Pancreas (tissue), 10 donors: ENCODE results near the gene ZNF26. TPM values are rescaled to one million over a fixed set of nuclear protein-coding genes. Genes with fewer than 3 reads are reported as not detected.

ENCODE experiments used
- ATAC-seq, 4 donors: fragments of 200-7000 bp; cut with Tn5 transposase; one replicate each; pipeline versions ENCODE4 v1.8.0 to v1.9.1; 2020; ENCODE audit warnings: mild to moderate bottlenecking in 4 of 4, moderate library complexity in 4 of 4
- DNase-seq, 6 donors: peaks; one replicate each; pipeline ENCODE4 v3.0.0-alpha.2; 2020
- FAIRE-seq: peaks from 2 replicates; lab custom pipeline; 2012; peaks lifted over from hg19 to GRCh38; lab: Jason Lieb, UNC
- H3K27ac ChIP-seq, 4 donors: fragments of 200-600 bp; sonication (generic); 1 replicate in 3 of 4; 2 replicates in 1 of 4; pipeline versions ENCODE4 v1.5.0 to v1.8.0; 2020
- H3K27me3 ChIP-seq, 4 donors: fragments of 200-600 bp; one replicate each; pipeline ENCODE4 v1.8.0; 2021
- H3K36me3 ChIP-seq, 3 donors: fragments of 200-600 bp; sonication (generic) in 1 of 3; one replicate each; pipeline versions ENCODE4 v1.5.0 to v1.8.0; 2020 to 2021
- H3K4me1 ChIP-seq, 3 donors: fragments of 200-600 bp; one replicate each; pipeline ENCODE4 v1.8.0; 2021
- H3K4me3 ChIP-seq, 4 donors: fragments of 200-600 bp; sonication (generic) in 2 of 4; one replicate each; pipeline versions ENCODE4 v1.5.0 to v1.8.0; 2020 to 2021
- H3K9me3 ChIP-seq, 4 donors: fragments of 200-600 bp; one replicate each; pipeline ENCODE4 v1.8.0; 2021
- CTCF ChIP-seq, 4 donors: fragments of 200-600 bp; sonication (generic) in 3 of 4; IDR thresholded peaks; one replicate each; pipeline versions ENCODE4 v1.5.0 to v1.8.0; 2021; ENCODE audit warnings: antibody characterized with exemption in 4 of 4
- WGBS, 2 donors: extraction: QIAGEN DNeasy Blood & Tissue Kit; methylation state at CpG; one replicate each; pipeline ENCODE4 v1.1.7; 2013; 5-methylcytosine and 5-hydroxymethylcytosine counted together
- intact Hi-C, 3 donors: fragments of 100-400 bp; cut with DNase I; formaldehyde crosslinking; loops; one replicate each; pipeline versions ENCODE4 v1.11.1 to v1.14.2; 2022
- polyA plus RNA-seq, 2 donors: library from polyadenylated mRNA; stranded (reverse); fragments of 200-250 nt; gene quantifications; one replicate each; pipeline ENCODE4 v1.2.3, GENCODE V29; 2013
- total RNA-seq, 6 donors: library from RNA; stranded (reverse); fragmentation: NEBNext Ultra II Directional in 4 of 6; extraction: Animal tissue kit (Norgen Biotek cat#: 25700) in 4 of 6; gene quantifications; one replicate each; pipeline versions ENCODE4 v1.2.1 to v1.2.4, GENCODE V29; 2021 to 2023
- donor health status: healthy with polysubstance abuse.
- donor health status: DM: no; HTN: no; CAD: no; lungs with moderate emphysema.
- donor health status: DM: no; HTN: no; CAD: no.
- donor health status: control.
- donor health status: control.
- donor health status: Bipolar disorder and iron deficiency.
- donor health status: DM: yes; HTN: yes; CAD: no.
- donor health status: DM: no; HTN: no; CAD: no.
- donor health status: DM: no; HTN: no; CAD: no.
- donor health status: DM: yes; HTN: yes; CAD: no.

Gene ZNF26
- total and polyA plus RNA-seq, 8 donors: 4.8 to 7.9 (median 6.0) TPM

- no peaks in the 10 kb centered on the region for H3K4me1 ChIP-seq
- FAIRE-seq (no peak), ATAC-seq (no peak), DNase-seq (no peak)
- peaks cover 5 to 62% (median 35%) of the 10 kb centered on the region in 4 donors for H3K9me3 ChIP-seq
- WGBS, 2 donors: 88 to 95% methylated on average over 8 of the region's 8 CpGs
- no peak overlapping the region for H3K4me3 ChIP-seq
- no peak overlapping the region for H3K27ac ChIP-seq
- no peak for TF ChIP-seq CTCF (IDR thresholded peaks at IDR 0.05)
- no peaks in the 10 kb centered on the region for H3K27me3 ChIP-seq
- peaks cover 8 to 40% (median 10%) of the 10 kb centered on the region in 3 donors for H3K36me3 ChIP-seq
- intact Hi-C loops: no loop called here
These were observed 72.3 kb downstream of the ZNF26 start for GRCh38 chr12:133058203-133059113.

- Histone ChIP-seq H3K4me3 (no peak overlapping the region), H3K27me3 (no peaks in the 10 kb centered on the region), H3K27ac (no peak overlapping the region), H3K36me3 (peaks cover 0 to 18% (median 0%) of the 10 kb centered on the region in 3 donors), H3K4me1 (no peaks in the 10 kb centered on the region), H3K9me3 (peaks cover 5 to 59% (median 25%) of the 10 kb centered on the region in 4 donors)
- 97 to 100% methylated on average over 1 of the region's 1 CpG for WGBS, 2 donors
- DNase-seq: no peak
- ATAC-seq: no peak
- intact Hi-C loops: no loop called here
- TF ChIP-seq CTCF (IDR thresholded peaks at IDR 0.05): no peak
- FAIRE-seq: no peak
These were observed 75.8 kb downstream of the ZNF26 start for GRCh38 chr12:133061954-133062353.

- Histone ChIP-seq H3K4me3 (no peak overlapping the region), H3K27ac (no peak overlapping the region), H3K9me3 (peaks cover 5 to 46% (median 16%) of the 10 kb centered on the region in 4 donors), H3K27me3 (no peaks in the 10 kb centered on the region), H3K36me3 (peaks cover 0 to 2% (median 0%) of the 10 kb centered on the region in 3 donors), H3K4me1 (no peaks in the 10 kb centered on the region)
- DNase-seq: no peak
- 100% methylated on average over 1 of the region's 1 CpG for WGBS, 2 donors
- no peak for TF ChIP-seq CTCF (IDR thresholded peaks at IDR 0.05)
- intact Hi-C loops: no loop called here
- no peak for FAIRE-seq
- ATAC-seq: no peak
These were observed 77.4 kb downstream of the ZNF26 start for GRCh38 chr12:133063556-133063955.

GRCh38 chr12:133073836-133074235 lies 87.7 kb downstream of the ZNF26 start:
- Histone ChIP-seq H3K27me3 (no peaks in the 10 kb centered on the region), H3K9me3 (no peaks in the 10 kb centered on the region), H3K4me3 (no peak overlapping the region), H3K4me1 (no peaks in the 10 kb centered on the region), H3K27ac (no peak overlapping the region), H3K36me3 (no peaks in the 10 kb centered on the region)
- DNase-seq (no peak), ATAC-seq (no peak), FAIRE-seq (no peak)
- intact Hi-C loops: no loop called here
- 71 to 79% methylated on average over 2 of the region's 2 CpGs for WGBS, 2 donors
- no peak for TF ChIP-seq CTCF (IDR thresholded peaks at IDR 0.05)

Other genes with a start within 250 kb of the ZNF26 start
- gene ANKLE2, start 224.5 kb upstream of the ZNF26 start, total RNA-seq: 10 to 100 TPM; 20.0 to 31.2 (median 22.8) TPM
- 10 to 100 TPM; 22.8 to 39.6 TPM for gene ANKLE2, start 224.5 kb upstream of the ZNF26 start, polyA plus RNA-seq
- 10 to 100 TPM; 25.0 to 44.5 (median 33.4) TPM for gene GOLGA3, start 157.5 kb upstream of the ZNF26 start, total RNA-seq
- gene GOLGA3, start 157.5 kb upstream of the ZNF26 start, polyA plus RNA-seq: 10 to 100 TPM; 12.6 to 26.8 TPM
- 10 to 100 TPM; 14.9 to 19.9 (median 15.4) TPM for gene CHFR, start 98.8 kb upstream of the ZNF26 start, total RNA-seq
- gene CHFR, start 98.8 kb upstream of the ZNF26 start, polyA plus RNA-seq: 10 to 100 TPM; 25.7 to 32.3 TPM
- gene ZNF605, start 30.1 kb upstream of the ZNF26 start, total RNA-seq: 1 to 10 TPM; 3.3 to 8.6 (median 4.8) TPM
- 1 to 10 TPM; 3.6 to 4.0 TPM for gene ZNF605, start 30.1 kb upstream of the ZNF26 start, polyA plus RNA-seq
- 10 to 100 TPM in 4 of 6 donors, 1 to 10 TPM in 2; 7.8 to 17.4 (median 10.5) TPM for gene ZNF84, start 51.1 kb downstream of the ZNF26 start, total RNA-seq
- gene ZNF84, start 51.1 kb downstream of the ZNF26 start, polyA plus RNA-seq: 10 to 100 TPM in 1 of 2 donors, 1 to 10 TPM in 1; 8.5 to 12.4 TPM
- gene ZNF140, start 94.6 kb downstream of the ZNF26 start, total RNA-seq: 10 to 100 TPM in 1 of 6 donors, 1 to 10 TPM in 5; 6.5 to 12.5 (median 9.4) TPM
- gene ZNF140, start 94.6 kb downstream of the ZNF26 start, polyA plus RNA-seq: 10 to 100 TPM; 12.5 to 19.6 TPM
- gene ZNF891, start 143.9 kb downstream of the ZNF26 start, total RNA-seq: 1 to 10 TPM in 4 of 6 donors, under 1 TPM in 2; 0.57 to 1.6 (median 1.0) TPM
- gene ZNF891, start 143.9 kb downstream of the ZNF26 start, polyA plus RNA-seq: under 1 TPM; 0.80 to 0.95 TPM
- gene ZNF10, start 144.3 kb downstream of the ZNF26 start, total RNA-seq: 1 to 10 TPM; 3.9 to 7.5 (median 6.0) TPM
- 10 to 100 TPM in 1 of 2 donors, 1 to 10 TPM in 1; 9.3 to 15.9 TPM for gene ZNF10, start 144.3 kb downstream of the ZNF26 start, polyA plus RNA-seq
- 10 to 100 TPM in 2 of 6 donors, 1 to 10 TPM in 4; 7.4 to 14.0 (median 9.4) TPM for gene ZNF268, start 195.1 kb downstream of the ZNF26 start, total RNA-seq
- 1 to 10 TPM; 2.4 to 3.1 TPM for gene ZNF268, start 195.1 kb downstream of the ZNF26 start, polyA plus RNA-seq
- not detected for gene ANHX, start 249.5 kb downstream of the ZNF26 start, total RNA-seq
- not detected for gene ANHX, start 249.5 kb downstream of the ZNF26 start, polyA plus RNA-seq